Measurements from ENCODE around the gene PPFIA3. TPM values are rescaled to one million over a fixed set of nuclear protein-coding genes. Genes with fewer than 3 reads are reported as not detected.

Gene PPFIA3
- total RNA-seq, 1 experiment from 2014 or later: 28.1 TPM

DNA sequence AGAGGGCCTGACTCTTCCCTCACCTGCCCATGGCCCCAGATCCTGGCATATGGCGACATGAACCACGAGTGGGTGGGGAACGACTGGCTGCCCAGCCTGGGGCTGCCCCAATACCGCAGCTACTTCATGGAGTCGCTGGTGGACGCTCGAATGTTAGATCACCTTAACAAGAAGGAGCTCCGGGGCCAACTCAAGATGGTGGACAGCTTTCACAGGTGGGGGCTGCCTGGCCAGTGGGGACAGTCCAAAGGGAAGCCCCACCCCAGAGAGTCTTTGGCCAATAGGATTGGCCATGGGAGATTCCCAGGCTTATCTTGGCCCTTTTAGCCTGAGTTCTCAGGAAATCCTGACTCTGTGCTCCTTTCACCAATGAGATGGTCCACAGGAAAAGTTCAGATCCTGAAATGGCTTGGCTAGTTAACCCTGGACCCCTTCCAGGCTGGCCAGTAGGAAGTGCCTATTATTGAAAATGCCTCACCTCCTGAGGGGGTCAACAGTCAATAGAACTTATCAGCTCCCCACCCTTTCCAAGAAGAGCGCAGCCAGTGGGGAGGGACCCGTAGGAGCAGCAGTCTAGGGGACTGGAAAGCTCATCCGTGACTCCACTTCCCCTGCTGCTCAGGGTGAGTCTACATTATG, 28.8 kb downstream of the PPFIA3 start:
- ChIA-PET POLR2A (interaction anchor here (0.7 to 2.3 kb wide), 5 partner anchors 9 to 53 kb away, joined by 3 to 8 read pairs (median 4); partner anchors contain the start of gene LIN7B), CTCF (interaction anchor here (1.3 kb wide), 1 partner anchor 51 kb away, joined by 8 read pairs; no protein-coding TSS in a partner anchor), RAD21 (ENCODE audit: low non-redundant PET in 1 of 2, low total read pairs in 2 of 2, uncharacterized antibody in 2 of 2, unreplicated experiment in 2 of 2) (interaction anchor here in 1 of 2 experiments (0.5 kb wide), 1 partner anchor 36 kb away, joined by 3 read pairs; no protein-coding TSS in a partner anchor)
- Histone ChIP-seq H3K9ac (ENCODE audit: low read length) (peak overlapping the region; percentile 98), H3K27me3 (ENCODE audit: insufficient read depth, low read length) (no peaks in the 10 kb centered on the region), H2AFZ (ENCODE audit: low read depth, low read length, poor library complexity, severe bottlenecking) (no peak overlapping the region), H3K9me2 (ENCODE audit: insufficient read depth) (no peaks in the 10 kb centered on the region), H4K20me1 (ENCODE audit: insufficient read depth) (no peaks in the 10 kb centered on the region), H3K4me2 (ENCODE audit: low read length) (peak overlapping the region; percentile 99), H3K9me3 (ENCODE audit: control insufficient read depth in 1 of 2, insufficient read depth in 1 of 2, low read depth in 1 of 2, low read length in 2 of 2) (no peaks in the 10 kb centered on the region), H3K36me3 (ENCODE audit: control insufficient read depth in 1 of 2, insufficient read depth in 2 of 2, low read length in 2 of 2) (no peaks in the 10 kb centered on the region), H3K27ac (ENCODE audit: low read depth, low read length) (peak overlapping the region; percentile 94), H3K79me2 (ENCODE audit: insufficient read depth, low read length) (no peaks in the 10 kb centered on the region), H3K4me1 (ENCODE audit: control insufficient read depth in 1 of 2, insufficient read depth in 2 of 2, low read length in 2 of 2) (peaks cover 25 to 57% of the 10 kb centered on the region in 2 experiments), H3K4me3 (replicated peaks in 1 of 2; ENCODE audit: low read depth in 1 of 2, low read length in 2 of 2) (peak overlapping the region; percentile 90 to 95)
- ATAC-seq (no peak), DNase-seq (ENCODE audit: low read depth, low spot score) (no peak)
- BruUV-seq (replicated peaks): no TSS peak
- intact Hi-C loops (cut with micrococcal nuclease): no loop called here
- TF ChIP-seq EZH2phosphoT487 (IDR thresholded peaks at IDR 0.05; ENCODE audit: borderline replicate concordance): no peak
- no peak for TF ChIP-seq SIN3A (IDR thresholded peaks at IDR 0.05; ENCODE audit: low read depth)
- TF ChIP-seq, protein P1, sequence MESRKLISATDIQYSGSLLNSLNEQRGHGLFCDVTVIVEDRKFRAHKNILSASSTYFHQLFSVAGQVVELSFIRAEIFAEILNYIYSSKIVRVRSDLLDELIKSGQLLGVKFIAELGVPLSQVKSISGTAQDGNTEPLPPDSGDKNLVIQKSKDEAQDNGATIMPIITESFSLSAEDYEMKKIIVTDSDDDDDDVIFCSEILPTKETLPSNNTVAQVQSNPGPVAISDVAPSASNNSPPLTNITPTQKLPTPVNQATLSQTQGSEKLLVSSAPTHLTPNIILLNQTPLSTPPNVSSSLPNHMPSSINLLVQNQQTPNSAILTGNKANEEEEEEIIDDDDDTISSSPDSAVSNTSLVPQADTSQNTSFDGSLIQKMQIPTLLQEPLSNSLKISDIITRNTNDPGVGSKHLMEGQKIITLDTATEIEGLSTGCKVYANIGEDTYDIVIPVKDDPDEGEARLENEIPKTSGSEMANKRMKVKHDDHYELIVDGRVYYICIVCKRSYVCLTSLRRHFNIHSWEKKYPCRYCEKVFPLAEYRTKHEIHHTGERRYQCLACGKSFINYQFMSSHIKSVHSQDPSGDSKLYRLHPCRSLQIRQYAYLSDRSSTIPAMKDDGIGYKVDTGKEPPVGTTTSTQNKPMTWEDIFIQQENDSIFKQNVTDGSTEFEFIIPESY (IDR thresholded peaks at IDR 0.05; ENCODE audit: extremely low read depth, insufficient replicate concordance, low read length): no peak
- TF ChIP-seq, protein P2, sequence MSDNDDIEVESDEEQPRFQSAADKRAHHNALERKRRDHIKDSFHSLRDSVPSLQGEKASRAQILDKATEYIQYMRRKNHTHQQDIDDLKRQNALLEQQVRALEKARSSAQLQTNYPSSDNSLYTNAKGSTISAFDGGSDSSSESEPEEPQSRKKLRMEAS (IDR thresholded peaks at IDR 0.05): no peak
- TF ChIP-seq ELF1 (IDR thresholded peaks at IDR 0.05; ENCODE audit: borderline replicate concordance, low read depth): no peak
- TF ChIP-seq ZNF274 (IDR thresholded peaks at IDR 0.05; ENCODE audit: low read depth, low read length): no peak
- TF ChIP-seq SP1 (IDR thresholded peaks at IDR 0.05; ENCODE audit: low read depth): no peak
